Measurements from ENCODE around the gene RICTOR.

Gene RICTOR

GRCh38 chr5:38936269-38936668 is 137.9 kb downstream of the RICTOR start:
- TF ChIP-seq ZNF514 (tag by site-specific recombination; IDR thresholded peaks at IDR 0.05) (no peak), ZNF24 (tag by site-specific recombination; IDR thresholded peaks at IDR 0.05) (no peak), ZSCAN5A (tag by site-specific recombination; IDR thresholded peaks at IDR 0.05) (no peak), HOXA7 (CRISPR knock-in tag; IDR thresholded peaks at IDR 0.05; ENCODE audit: borderline replicate concordance) (no peak), ZNF266 (tag by site-specific recombination; IDR thresholded peaks at IDR 0.05; ENCODE audit: low read depth) (no peak), OSR2 (tag by site-specific recombination; IDR thresholded peaks at IDR 0.05) (no peak), ZNF423 (tag by site-specific recombination; IDR thresholded peaks at IDR 0.05) (no peak), ZNF148 (tag by site-specific recombination; IDR thresholded peaks at IDR 0.05; ENCODE audit: borderline replicate concordance) (no peak)
- no peak overlapping the region for H3K27ac ChIP-seq (ENCODE audit: extremely low read depth, low read depth, low read length)
- H3K36me3 ChIP-seq (ENCODE audit: control insufficient read depth in 2 of 2, insufficient read depth in 1 of 2, low read length in 2 of 2) = peaks cover 3 to 6% of the 10 kb centered on the region in 2 experiments
- POLR2A ChIA-PET = no interaction called here
- H3K4me1 ChIP-seq (ENCODE audit: control insufficient read depth, insufficient read depth, low read length) = peaks cover 4% of the 10 kb centered on the region; the same call in 1 of the 2 replicates
- no peaks in the 10 kb centered on the region for H3K9me3 ChIP-seq (ENCODE audit: control insufficient read depth, insufficient read depth, low read depth, low read length)
- H3K4me3 ChIP-seq (ENCODE audit: low read depth, low read length) = no peak overlapping the region
- CTCF ChIA-PET = interaction anchor here (0.7 to 4.1 kb wide), 3 partner anchors 14 to 105 kb away, joined by 3 to 19 read pairs (median 3); no protein-coding TSS in a partner anchor

- POLR2A ChIA-PET = no interaction called here
- H3K36me3 ChIP-seq (ENCODE audit: control insufficient read depth in 2 of 2, insufficient read depth in 1 of 2, low read length in 2 of 2) = peaks cover 0 to 3% of the 10 kb centered on the region in 2 experiments
- peaks cover 4% of the 10 kb centered on the region; the same call in 1 of the 2 replicates for H3K4me1 ChIP-seq (ENCODE audit: control insufficient read depth, insufficient read depth, low read length)
- H3K9me3 ChIP-seq (ENCODE audit: control insufficient read depth, insufficient read depth, low read depth, low read length) = no peaks in the 10 kb centered on the region
- CTCF ChIA-PET = interaction anchor here (0.9 to 4.1 kb wide), 2 partner anchors 13 to 145 kb away, joined by 5 to 19 read pairs; no protein-coding TSS in a partner anchor
- no peak overlapping the region for H3K27ac ChIP-seq (ENCODE audit: extremely low read depth, low read depth, low read length)
- no peak overlapping the region for H3K4me3 ChIP-seq (ENCODE audit: low read depth, low read length)
- TF ChIP-seq ZNF211 (tag by site-specific recombination; IDR thresholded peaks at IDR 0.05; ENCODE audit: low read depth) (0 out of 2 replicates have a peak, but pooled peaks have one; percentile 56), ZNF76 (tag by site-specific recombination; IDR thresholded peaks at IDR 0.05; ENCODE audit: borderline replicate concordance, low read depth) (no peak)
Measured at GRCh38 chr5:38935437-38935836, 138.8 kb downstream of the RICTOR start.

- ChIA-PET CTCF (interaction anchor here (1.4 to 4.7 kb wide), 2 partner anchors 9 to 11 kb away, joined by 3 to 21 read pairs; no protein-coding TSS in a partner anchor), POLR2A (no interaction called here)
- no peak overlapping the region for H3K27ac ChIP-seq (ENCODE audit: extremely low read depth, low read depth, low read length)
- TF ChIP-seq ZNF701 (tag by site-specific recombination; IDR thresholded peaks at IDR 0.05) (no peak), ZNF324 (tag by site-specific recombination; IDR thresholded peaks at IDR 0.05) (no peak), ZNF600 (tag by site-specific recombination; IDR thresholded peaks at IDR 0.05) (no peak), ZNF266 (tag by site-specific recombination; IDR thresholded peaks at IDR 0.05; ENCODE audit: low read depth) (no peak), ZNF26 (tag by site-specific recombination; IDR thresholded peaks at IDR 0.05) (no peak), ATF2 (tag by site-specific recombination; IDR thresholded peaks at IDR 0.05; ENCODE audit: low read depth) (no peak), ZBTB26 (tag by site-specific recombination; optimal IDR thresholded peaks at IDR 0.05) (no peak), ZSCAN16 (tag by site-specific recombination; IDR thresholded peaks at IDR 0.05) (no peak), ZNF148 (tag by site-specific recombination; IDR thresholded peaks at IDR 0.05; ENCODE audit: borderline replicate concordance) (no peak)
Measured at GRCh38 chr5:38932854-38933408, 141.3 kb downstream of the RICTOR start.

More at GRCh38 chr5:38932854-38933408, 141.3 kb downstream of the RICTOR start:
- Histone ChIP-seq H3K9me3 (ENCODE audit: control insufficient read depth, insufficient read depth, low read depth, low read length) (no peaks in the 10 kb centered on the region), H3K36me3 (ENCODE audit: control insufficient read depth in 2 of 2, insufficient read depth in 1 of 2, low read length in 2 of 2) (peaks cover 0 to 3% of the 10 kb centered on the region in 2 experiments), H3K4me3 (ENCODE audit: low read depth, low read length) (no peak overlapping the region), H3K4me1 (ENCODE audit: control insufficient read depth, insufficient read depth, low read length) (no peaks in the 10 kb centered on the region)
